ENCODE measurements around the gene EHD4.

EHD4 gene

DNA sequence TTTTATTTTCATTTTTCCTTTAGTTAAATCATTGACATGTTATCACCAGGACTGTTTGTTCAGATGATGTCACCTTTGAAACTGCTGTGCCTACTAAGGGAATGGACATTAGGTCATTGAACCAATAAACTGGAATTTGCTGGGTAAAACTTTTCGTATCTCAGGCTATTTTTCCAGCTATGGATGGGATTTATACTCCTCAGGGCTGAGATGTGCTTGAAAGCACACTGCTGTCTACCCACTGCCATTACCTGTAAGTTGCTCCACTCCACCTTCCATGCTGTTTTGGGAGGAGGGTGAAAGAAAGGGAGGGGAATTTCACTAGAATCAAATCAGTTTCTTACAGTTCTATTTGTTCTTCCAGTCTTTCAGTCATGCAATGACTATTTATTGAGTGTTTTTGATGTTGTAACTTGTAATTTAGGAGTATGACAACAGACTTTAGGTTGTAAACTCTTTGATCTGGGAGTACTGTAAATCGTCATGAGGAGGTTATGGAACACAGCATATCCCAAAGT lies 11.3 kb downstream of the EHD4 start:
- in situ Hi-C loops (cut with MboI; ENCODE audit: low sequenced_read_pairs) = no loop called here

DNA sequence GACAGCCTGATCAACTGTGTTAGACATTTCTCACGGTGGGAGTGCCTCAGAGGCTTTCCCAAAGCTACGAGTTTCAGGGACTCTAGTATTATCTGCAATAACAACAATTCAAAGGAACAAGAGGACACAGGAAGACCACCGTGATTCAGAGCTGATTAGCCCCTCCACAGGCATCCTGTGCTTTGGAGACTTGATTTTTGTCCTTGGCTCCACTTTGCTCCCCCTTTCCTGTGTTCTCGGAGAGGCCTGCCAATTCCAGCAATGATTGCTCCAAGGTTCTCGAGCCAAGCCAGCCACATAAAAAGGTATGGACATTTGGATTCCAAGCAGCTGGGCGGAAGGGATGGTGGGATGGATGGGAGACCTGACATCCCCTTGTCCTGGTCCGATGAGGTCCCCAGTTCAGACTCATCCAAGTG lies 14.3 kb downstream of the EHD4 start:
- in situ Hi-C loops (cut with MboI; ENCODE audit: low sequenced_read_pairs) = no loop called here

- in situ Hi-C loops (cut with MboI; ENCODE audit: low sequenced_read_pairs) = no loop called here
These were observed 15.1 kb downstream of the EHD4 start for GRCh38 chr15:41957021-41957897.

DNA sequence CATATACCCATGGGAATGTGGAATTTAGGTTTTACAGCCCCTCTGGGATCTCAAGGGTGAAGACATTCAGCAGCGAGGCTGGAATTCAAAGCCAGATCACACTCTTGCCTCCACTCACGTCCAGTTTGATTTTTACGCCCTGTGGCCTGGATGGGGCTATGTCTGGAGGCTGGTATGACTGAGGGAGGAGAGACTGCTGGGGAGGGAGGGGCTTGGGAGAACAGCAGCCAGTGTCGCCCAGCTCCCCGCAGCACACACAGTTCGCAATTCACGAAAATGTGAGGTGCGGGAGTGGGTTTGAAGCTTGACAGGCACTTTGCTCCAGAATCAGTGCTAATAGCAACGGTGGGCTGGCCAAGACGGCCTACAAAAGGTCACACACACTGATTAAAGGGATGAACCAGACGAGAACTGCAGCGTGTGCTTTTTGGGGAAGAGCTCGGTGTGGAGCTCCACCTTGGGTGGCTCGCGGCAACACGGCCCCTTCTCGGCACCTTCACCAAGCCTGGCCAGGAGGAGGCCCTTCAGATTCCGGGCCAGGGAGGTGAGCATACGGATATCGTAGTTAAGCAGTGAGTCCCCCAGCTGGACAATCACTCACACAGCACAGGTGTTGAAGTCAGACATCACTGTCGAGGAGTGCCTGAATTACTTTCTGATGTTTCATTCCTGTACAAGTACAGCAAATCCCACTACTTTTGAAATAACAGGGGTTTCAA lies 16.4 kb downstream of the EHD4 start:
- in situ Hi-C loops (cut with MboI; ENCODE audit: low sequenced_read_pairs) = no loop called here

DNA sequence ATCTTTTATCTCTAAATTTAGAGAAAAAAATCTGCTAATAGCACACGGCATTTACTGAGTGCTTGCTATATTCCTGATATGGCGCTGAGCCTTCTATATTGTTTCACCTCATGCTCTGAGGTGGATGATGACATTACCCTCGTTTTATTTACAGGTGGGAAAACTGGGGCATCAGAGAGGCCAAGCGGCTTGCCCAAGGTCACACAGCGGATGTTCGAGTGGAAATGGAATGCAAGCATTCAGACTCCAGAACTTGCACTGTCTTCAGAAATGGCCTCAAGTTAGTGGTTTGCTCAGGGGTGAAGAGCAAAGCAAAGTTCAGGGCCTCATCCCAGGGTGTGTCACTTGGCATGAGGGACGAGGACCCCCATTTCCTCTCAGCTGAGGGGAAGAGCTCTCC lies 17.3 kb downstream of the EHD4 start:
- in situ Hi-C loops (cut with MboI; ENCODE audit: low sequenced_read_pairs) = no loop called here

DNA sequence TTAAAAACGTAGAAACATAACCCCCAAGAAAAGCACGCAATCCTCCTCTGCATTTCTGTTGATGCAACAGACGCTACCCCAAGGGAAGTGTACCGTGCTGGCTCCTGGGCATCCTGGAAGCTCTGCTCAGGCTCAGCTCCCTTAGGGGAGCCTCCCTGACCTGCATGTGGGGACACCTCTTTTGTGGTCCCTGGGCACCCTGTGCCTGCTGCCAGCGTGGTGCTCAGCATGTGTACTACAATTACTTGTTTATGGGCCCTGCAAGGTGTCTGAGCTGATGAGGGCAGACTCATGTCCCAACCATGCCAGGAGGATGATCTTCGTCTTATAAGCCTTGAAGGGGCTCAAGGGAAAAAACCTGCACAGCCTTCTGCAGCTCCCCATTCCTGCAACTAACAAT lies 18.3 kb downstream of the EHD4 start:
- in situ Hi-C loops (cut with MboI; ENCODE audit: low sequenced_read_pairs) = no loop called here

DNA sequence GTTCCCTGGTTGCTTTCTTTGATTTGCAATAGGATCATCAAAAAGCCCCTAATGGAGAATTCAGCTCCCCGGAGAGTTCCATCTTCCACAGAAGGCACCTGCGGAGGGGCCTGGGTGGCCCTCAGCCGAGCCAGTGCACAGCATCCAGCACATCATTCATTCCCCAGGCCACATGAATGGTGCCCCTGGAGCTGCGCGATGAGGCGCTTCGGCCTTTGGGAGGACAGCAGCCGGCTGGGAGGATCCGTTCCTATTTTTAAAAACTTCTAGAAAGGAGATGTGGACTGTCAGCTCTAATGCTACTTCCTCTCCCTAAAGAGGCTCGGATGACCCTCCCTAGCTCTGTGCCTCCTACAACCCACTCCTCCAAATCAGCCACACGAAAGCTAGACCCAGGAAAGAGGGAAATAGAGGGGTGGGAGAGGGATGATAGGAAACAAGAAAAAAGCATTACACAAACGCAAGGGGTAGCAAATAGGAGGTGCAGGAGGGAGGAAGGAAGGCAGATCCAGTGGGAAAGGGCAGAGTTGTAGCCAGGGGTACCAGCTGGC lies 20.3 kb downstream of the EHD4 start:
- in situ Hi-C loops (cut with MboI; ENCODE audit: low sequenced_read_pairs) = no loop called here

- in situ Hi-C loops (cut with MboI; ENCODE audit: low sequenced_read_pairs) = no loop called here
These were observed 20.8 kb downstream of the EHD4 start for GRCh38 chr15:41951571-41951970.

- in situ Hi-C loops (cut with MboI; ENCODE audit: low sequenced_read_pairs) = no loop called here
These were observed 21.9 kb downstream of the EHD4 start for GRCh38 chr15:41950489-41950888.

DNA sequence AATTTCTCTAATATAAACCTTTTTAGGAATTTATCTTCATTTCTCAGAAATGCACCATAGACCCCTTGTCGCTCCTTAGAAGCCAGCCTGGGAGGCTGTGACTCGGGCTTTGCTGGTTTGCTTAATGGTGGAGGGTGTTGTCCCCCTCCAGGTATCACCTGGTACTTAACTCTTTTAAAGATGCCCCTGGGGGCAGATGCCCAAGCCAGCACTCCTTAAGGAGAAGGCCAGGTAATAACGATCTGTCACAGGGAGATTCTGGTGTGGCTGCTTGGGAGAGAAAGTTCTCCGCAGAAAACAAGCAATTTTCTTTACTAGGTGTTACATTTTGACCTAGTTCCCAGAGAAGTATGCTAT lies 22.3 kb downstream of the EHD4 start:
- in situ Hi-C loops (cut with MboI; ENCODE audit: low sequenced_read_pairs) = no loop called here

- in situ Hi-C loops (cut with MboI; ENCODE audit: low sequenced_read_pairs) = no loop called here
These were observed 22.8 kb downstream of the EHD4 start for GRCh38 chr15:41949401-41950126.

GRCh38 chr15:41948490-41948889 lies 23.9 kb downstream of the EHD4 start:
- in situ Hi-C loops (cut with MboI; ENCODE audit: low sequenced_read_pairs) = no loop called here

GRCh38 chr15:41946970-41947369 lies 25.4 kb downstream of the EHD4 start:
- in situ Hi-C loops (cut with MboI; ENCODE audit: low sequenced_read_pairs) = no loop called here

GRCh38 chr15:41945731-41946130 lies 26.6 kb downstream of the EHD4 start:
- in situ Hi-C loops (cut with MboI; ENCODE audit: low sequenced_read_pairs) = no loop called here

DNA sequence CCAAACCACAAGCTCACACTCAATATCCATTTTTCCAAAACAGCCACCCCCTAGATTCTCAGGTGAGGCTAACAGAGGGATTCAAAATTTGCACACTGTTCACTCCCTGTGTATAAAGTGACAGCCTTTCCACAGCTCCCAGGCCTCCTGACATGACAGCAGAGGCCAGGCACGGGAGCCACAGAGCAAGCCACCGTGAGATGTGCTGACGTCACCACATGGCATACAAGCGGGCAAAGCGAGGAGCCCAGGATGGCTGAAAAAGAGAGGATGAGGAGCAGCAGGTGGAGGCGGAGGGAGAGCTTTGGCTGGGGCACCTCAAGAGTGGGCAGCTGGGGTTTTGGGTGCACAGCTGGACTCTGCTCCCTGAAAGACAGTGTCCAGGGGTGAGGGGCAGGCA lies 27.1 kb downstream of the EHD4 start:
- in situ Hi-C loops (cut with MboI; ENCODE audit: low sequenced_read_pairs) = no loop called here

DNA sequence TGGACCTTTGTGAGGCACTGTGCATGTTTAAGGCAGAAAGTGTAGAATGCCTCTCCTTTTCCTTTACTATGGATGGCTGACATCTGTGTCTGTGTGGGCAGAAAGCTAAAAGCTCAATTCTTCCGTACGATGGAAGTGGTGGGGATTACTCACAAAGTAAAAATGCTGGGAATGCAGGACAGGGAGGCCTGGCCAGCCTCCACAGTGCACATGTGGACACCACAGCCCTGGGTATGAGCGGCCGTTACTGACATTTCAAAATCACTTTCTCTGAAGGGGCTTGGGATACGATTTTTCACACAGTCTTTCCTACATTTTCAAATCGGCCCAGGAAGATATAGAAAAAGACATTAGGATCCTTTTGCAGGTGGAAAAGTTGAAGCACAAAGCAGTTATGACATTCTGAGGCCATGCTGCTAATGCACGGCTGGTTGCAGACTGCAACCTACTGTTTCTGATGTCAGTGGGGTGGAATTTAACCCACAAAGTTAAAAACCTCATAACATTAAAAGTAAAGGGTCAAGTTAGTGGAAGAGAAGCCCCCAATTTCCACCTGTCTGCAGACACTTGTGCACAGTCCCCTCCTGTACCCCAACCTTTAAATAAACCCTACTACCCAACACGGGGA lies 27.9 kb downstream of the EHD4 start:
- in situ Hi-C loops (cut with MboI; ENCODE audit: low sequenced_read_pairs) = no loop called here

- in situ Hi-C loops (cut with MboI; ENCODE audit: low sequenced_read_pairs) = no loop called here
These were observed 28.6 kb downstream of the EHD4 start for GRCh38 chr15:41943543-41944312.

- in situ Hi-C loops (cut with MboI; ENCODE audit: low sequenced_read_pairs) = no loop called here
These were observed 29.5 kb downstream of the EHD4 start for GRCh38 chr15:41942886-41943285.

DNA sequence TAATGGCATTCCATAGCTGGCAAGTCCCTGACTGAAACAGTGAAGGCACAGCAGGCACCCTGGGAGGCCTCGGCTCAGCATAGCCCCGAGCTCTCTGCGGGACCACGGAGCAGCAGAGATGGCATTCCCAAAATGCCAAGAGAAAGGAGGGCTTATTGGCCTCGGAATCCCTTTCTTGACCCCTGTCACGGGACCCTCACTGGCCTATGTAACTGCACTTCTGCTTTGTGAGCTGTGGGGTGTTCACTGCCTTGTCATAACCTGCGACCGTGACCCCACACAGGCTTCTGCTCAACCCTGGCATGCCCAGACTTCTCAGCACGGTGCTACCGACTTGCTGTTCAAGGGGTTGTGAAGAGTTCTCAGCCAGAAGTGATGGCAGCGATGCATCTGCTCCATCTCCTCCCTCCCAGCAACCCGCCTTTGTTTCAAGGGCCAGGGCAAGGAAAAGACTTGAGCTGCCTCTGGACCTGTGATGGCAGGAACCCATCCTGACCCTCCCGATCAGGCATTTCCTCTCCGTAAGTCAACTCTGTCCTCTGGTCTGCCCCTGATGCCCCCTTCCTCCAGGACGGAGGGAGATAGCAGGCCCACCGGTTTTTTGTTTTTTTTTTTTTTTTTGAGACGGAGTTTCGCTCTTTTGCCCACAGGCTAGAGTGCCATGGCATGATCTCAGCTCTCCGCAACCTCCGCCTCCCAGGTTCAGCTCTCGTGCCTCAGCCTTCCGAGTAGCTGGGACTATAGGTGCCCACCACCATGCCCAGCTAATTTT lies 30.5 kb downstream of the EHD4 start:
- in situ Hi-C loops (cut with MboI; ENCODE audit: low sequenced_read_pairs) = no loop called here
